ENCODE results near the gene IL22RA2.

DNA sequence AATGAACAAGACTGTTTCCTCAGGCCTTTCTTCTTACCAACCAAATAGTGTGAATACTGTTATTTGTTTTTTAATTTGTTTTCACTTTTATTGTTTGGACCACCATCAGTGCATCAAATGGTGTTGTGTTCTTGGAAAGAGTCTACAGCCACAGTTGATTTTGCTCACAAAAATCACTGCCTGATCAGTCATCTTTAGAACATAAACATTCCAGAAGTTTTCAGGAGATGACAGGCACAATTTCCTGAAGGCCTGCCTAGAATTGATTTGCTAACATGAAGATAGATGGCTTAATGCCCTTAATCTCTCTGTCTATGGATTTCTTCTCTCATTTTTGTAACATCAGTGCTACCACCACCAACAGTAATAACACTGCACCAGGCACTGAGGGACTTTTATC is 13.5 kb downstream of the IL22RA2 start:
- TF ChIP-seq XRCC5 (IDR thresholded peaks at IDR 0.05; ENCODE audit: low read depth, low read length), result no peak
- no peak for TF ChIP-seq KAT2B (IDR thresholded peaks at IDR 0.05; ENCODE audit: low read depth, low read length)
- TF ChIP-seq HMG20A (CRISPR knock-in tag; conservative IDR thresholded peaks at IDR 0.05), result no peak
- TF ChIP-seq POLR2A (conservative IDR thresholded peaks at IDR 0.05), result no peak
- no peak for TF ChIP-seq ZNF609 (CRISPR knock-in tag; IDR thresholded peaks at IDR 0.05; ENCODE audit: borderline replicate concordance)

Data from K562 (cell line).